ENCODE data around the gene PLA2G2F. TPM values are rescaled to one million over a fixed set of nuclear protein-coding genes. Genes with fewer than 3 reads are reported as not detected.

The PLA2G2F gene
- total and polyA plus RNA-seq, 10 of the 15 experiments (the other 5 are each of a cell fraction or from before 2014, with no cell fraction given): 0.03 TPM; not detected in 9

DNA sequence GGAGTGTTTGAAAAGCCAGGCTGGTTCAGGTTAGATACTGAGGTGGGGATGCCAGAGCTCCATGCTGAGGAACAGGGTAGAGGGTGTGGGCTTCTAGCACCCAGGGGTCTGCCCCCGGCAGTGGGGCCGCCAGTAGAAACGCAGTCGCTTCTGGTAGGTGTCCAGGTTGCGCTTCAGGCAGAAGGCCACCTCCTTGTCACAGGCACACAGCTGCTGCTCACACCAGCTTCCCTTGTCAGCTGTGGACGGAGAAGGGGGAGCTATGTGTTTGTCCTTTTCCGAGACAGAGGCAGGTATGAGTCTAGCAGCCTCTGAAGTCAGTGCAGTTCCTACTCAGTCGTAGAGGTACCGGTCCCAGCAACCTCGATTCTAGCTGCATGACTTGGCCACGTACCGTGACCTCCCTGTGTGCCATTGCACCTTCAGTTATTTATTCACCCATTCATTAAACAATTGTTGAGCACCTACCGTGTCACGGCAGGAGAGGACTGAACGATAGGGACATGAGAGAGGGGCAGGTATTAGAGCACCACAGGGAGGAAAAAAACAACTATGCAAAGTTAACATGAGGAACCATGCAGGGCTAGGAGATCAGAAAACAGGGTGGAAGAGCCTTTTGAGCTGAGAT lies 25.0 kb upstream of the PLA2G2F start:
- Histone ChIP-seq H3K9me3 (replicated peaks; ENCODE audit: control insufficient read depth, insufficient read depth, low read length) (no peaks in the 10 kb centered on the region), H3K27me3 (replicated peaks in 1 of 2; ENCODE audit: control insufficient read depth in 2 of 2, insufficient read depth in 2 of 2, low read length in 1 of 2) (no peaks in the 10 kb centered on the region), H4K20me1 (ENCODE audit: control insufficient read depth, insufficient read depth) (no peaks in the 10 kb centered on the region), H3K4me3 (no peak overlapping the region), H3K9ac (ENCODE audit: control insufficient read depth, insufficient read depth, low read length) (no peak overlapping the region), H3K79me2 (ENCODE audit: control insufficient read depth, insufficient read depth, low read length) (no peaks in the 10 kb centered on the region), H3K36me3 (ENCODE audit: control insufficient read depth in 2 of 2, insufficient read depth in 2 of 2, low read length in 1 of 2) (no peaks in the 10 kb centered on the region), H3K27ac (ENCODE audit: control insufficient read depth, insufficient read depth) (no peak overlapping the region), H3K4me2 (ENCODE audit: control insufficient read depth, insufficient read depth) (no peak overlapping the region), H2AFZ (ENCODE audit: control insufficient read depth, low read depth, low read length) (no peak overlapping the region), H3K4me1 (ENCODE audit: control insufficient read depth, insufficient read depth, low read length) (peaks cover under 1% of the 10 kb centered on the region)
- ChIA-PET POLR2A (no interaction called here), CTCF (interaction anchor here (1.3 to 2.2 kb wide), 2 partner anchors 11 to 231 kb away, joined by 3 to 9 read pairs; no protein-coding TSS in a partner anchor), RAD21 (ENCODE audit: unreplicated experiment) (no interaction called here), SMC1A (ENCODE audit: uncharacterized antibody, unreplicated experiment) (interaction anchor here (1.3 to 2.6 kb wide), 4 partner anchors 10 to 32 kb away, joined by 4 to 15 read pairs (median 6); no protein-coding TSS in a partner anchor)
- 79% methylated on average over 15 of the region's 15 CpGs for WGBS (ENCODE audit: insufficient coverage, insufficient replicate concordance, low lambda C conversion rate, missing lambda C conversion rate)
- intact Hi-C loops (cut with micrococcal nuclease; ENCODE audit: unreplicated experiment) (no loop called here), in situ Hi-C loops (cut with MboI) (no loop called here)
- no peak for FAIRE-seq
- ATAC-seq: no peak
- no peak for DNase-seq (ENCODE audit: low read depth, low spot score)
- no TSS peak for BruUV-seq (replicated peaks)
- TF ChIP-seq ZSCAN29 (IDR thresholded peaks at IDR 0.05): no peak
- TF ChIP-seq, protein P1, sequence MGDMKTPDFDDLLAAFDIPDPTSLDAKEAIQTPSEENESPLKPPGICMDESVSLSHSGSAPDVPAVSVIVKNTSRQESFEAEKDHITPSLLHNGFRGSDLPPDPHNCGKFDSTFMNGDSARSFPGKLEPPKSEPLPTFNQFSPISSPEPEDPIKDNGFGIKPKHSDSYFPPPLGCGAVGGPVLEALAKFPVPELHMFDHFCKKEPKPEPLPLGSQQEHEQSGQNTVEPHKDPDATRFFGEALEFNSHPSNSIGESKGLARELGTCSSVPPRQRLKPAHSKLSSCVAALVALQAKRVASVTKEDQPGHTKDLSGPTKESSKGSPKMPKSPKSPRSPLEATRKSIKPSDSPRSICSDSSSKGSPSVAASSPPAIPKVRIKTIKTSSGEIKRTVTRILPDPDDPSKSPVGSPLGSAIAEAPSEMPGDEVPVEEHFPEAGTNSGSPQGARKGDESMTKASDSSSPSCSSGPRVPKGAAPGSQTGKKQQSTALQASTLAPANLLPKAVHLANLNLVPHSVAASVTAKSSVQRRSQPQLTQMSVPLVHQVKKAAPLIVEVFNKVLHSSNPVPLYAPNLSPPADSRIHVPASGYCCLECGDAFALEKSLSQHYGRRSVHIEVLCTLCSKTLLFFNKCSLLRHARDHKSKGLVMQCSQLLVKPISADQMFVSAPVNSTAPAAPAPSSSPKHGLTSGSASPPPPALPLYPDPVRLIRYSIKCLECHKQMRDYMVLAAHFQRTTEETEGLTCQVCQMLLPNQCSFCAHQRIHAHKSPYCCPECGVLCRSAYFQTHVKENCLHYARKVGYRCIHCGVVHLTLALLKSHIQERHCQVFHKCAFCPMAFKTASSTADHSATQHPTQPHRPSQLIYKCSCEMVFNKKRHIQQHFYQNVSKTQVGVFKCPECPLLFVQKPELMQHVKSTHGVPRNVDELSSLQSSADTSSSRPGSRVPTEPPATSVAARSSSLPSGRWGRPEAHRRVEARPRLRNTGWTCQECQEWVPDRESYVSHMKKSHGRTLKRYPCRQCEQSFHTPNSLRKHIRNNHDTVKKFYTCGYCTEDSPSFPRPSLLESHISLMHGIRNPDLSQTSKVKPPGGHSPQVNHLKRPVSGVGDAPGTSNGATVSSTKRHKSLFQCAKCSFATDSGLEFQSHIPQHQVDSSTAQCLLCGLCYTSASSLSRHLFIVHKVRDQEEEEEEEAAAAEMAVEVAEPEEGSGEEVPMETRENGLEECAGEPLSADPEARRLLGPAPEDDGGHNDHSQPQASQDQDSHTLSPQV (IDR thresholded peaks at IDR 0.05): no peak
- TF ChIP-seq MYC (IDR thresholded peaks at IDR 0.05; ENCODE audit: insufficient read depth, insufficient read length, insufficient replicate concordance, low read length, severe bottlenecking): no peak
- TF ChIP-seq, protein P2, sequence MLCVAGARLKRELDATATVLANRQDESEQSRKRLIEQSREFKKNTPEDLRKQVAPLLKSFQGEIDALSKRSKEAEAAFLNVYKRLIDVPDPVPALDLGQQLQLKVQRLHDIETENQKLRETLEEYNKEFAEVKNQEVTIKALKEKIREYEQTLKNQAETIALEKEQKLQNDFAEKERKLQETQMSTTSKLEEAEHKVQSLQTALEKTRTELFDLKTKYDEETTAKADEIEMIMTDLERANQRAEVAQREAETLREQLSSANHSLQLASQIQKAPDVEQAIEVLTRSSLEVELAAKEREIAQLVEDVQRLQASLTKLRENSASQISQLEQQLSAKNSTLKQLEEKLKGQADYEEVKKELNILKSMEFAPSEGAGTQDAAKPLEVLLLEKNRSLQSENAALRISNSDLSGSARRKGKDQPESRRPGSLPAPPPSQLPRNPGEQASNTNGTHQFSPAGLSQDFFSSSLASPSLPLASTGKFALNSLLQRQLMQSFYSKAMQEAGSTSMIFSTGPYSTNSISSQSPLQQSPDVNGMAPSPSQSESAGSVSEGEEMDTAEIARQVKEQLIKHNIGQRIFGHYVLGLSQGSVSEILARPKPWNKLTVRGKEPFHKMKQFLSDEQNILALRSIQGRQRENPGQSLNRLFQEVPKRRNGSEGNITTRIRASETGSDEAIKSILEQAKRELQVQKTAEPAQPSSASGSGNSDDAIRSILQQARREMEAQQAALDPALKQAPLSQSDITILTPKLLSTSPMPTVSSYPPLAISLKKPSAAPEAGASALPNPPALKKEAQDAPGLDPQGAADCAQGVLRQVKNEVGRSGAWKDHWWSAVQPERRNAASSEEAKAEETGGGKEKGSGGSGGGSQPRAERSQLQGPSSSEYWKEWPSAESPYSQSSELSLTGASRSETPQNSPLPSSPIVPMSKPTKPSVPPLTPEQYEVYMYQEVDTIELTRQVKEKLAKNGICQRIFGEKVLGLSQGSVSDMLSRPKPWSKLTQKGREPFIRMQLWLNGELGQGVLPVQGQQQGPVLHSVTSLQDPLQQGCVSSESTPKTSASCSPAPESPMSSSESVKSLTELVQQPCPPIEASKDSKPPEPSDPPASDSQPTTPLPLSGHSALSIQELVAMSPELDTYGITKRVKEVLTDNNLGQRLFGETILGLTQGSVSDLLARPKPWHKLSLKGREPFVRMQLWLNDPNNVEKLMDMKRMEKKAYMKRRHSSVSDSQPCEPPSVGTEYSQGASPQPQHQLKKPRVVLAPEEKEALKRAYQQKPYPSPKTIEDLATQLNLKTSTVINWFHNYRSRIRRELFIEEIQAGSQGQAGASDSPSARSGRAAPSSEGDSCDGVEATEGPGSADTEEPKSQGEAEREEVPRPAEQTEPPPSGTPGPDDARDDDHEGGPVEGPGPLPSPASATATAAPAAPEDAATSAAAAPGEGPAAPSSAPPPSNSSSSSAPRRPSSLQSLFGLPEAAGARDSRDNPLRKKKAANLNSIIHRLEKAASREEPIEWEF (IDR thresholded peaks at IDR 0.05; ENCODE audit: insufficient replicate concordance, low read depth, low read length): no peak
- no peak for TF ChIP-seq NFXL1 (IDR thresholded peaks at IDR 0.05; ENCODE audit: borderline replicate concordance)
- TF ChIP-seq TCF3 (IDR thresholded peaks at IDR 0.05; ENCODE audit: borderline replicate concordance, insufficient read depth, low read depth, low read length): no peak
- no peak for TF ChIP-seq SMAD5 (IDR thresholded peaks at IDR 0.05; ENCODE audit: low read depth)
- TF ChIP-seq ZZZ3 (IDR thresholded peaks at IDR 0.05; ENCODE audit: control insufficient read depth, insufficient read length, low read depth): no peak
- no peak for TF ChIP-seq DPF2 (IDR thresholded peaks at IDR 0.05)
- TF ChIP-seq, protein P3, sequence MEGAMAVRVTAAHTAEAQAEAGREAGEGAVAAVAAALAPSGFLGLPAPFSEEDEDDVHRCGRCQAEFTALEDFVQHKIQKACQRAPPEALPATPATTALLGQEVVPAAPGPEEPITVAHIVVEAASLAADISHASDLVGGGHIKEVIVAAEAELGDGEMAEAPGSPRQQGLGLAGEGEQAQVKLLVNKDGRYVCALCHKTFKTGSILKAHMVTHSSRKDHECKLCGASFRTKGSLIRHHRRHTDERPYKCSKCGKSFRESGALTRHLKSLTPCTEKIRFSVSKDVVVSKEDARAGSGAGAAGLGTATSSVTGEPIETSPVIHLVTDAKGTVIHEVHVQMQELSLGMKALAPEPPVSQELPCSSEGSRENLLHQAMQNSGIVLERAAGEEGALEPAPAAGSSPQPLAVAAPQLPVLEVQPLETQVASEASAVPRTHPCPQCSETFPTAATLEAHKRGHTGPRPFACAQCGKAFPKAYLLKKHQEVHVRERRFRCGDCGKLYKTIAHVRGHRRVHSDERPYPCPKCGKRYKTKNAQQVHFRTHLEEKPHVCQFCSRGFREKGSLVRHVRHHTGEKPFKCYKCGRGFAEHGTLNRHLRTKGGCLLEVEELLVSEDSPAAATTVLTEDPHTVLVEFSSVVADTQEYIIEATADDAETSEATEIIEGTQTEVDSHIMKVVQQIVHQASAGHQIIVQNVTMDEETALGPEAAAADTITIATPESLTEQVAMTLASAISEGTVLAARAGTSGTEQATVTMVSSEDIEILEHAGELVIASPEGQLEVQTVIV (IDR thresholded peaks at IDR 0.05; ENCODE audit: borderline replicate concordance, partially characterized antibody): no peak
- no peak for TF ChIP-seq HDAC2 (IDR thresholded peaks at IDR 0.05)
- TF ChIP-seq SPI1 (IDR thresholded peaks at IDR 0.05; ENCODE audit: borderline replicate concordance, insufficient read depth, low read depth, low read length): no peak

All from GM12878 (cell line).